Glomerular visceral epithelial cell (primary cell): ENCODE results near the gene VPS36.
"Not testable (repeated sequence)": the region's sequence is repeated elsewhere in the genome, so short reads cannot be mapped to it uniquely, and the experiment has no call there.

Source experiments
- DNase-seq: peaks from one replicate; pipeline ENCODE4 v3.0.0-alpha.2; 2016; ENCODE audit errors: extremely low spot score

The VPS36 gene

GRCh38 chr13:52450012-52450792, at the start of gene VPS36:
Gene VPS36, minus strand, starts transcription at chr13:52450634. Its CDS starts 40 bp downstream, at chr13:52450594.
- DNase-seq, result peak; percentile 96

- not testable (repeated sequence) for DNase-seq
These were observed 47.5 kb upstream of the VPS36 start for GRCh38 chr13:52497979-52498378.

- DNase-seq, result not testable (repeated sequence)
These were observed 43.8 kb upstream of the VPS36 start for GRCh38 chr13:52494241-52494640.

- not testable (repeated sequence) for DNase-seq
These were observed 40.6 kb upstream of the VPS36 start for GRCh38 chr13:52491015-52491414.

DNA sequence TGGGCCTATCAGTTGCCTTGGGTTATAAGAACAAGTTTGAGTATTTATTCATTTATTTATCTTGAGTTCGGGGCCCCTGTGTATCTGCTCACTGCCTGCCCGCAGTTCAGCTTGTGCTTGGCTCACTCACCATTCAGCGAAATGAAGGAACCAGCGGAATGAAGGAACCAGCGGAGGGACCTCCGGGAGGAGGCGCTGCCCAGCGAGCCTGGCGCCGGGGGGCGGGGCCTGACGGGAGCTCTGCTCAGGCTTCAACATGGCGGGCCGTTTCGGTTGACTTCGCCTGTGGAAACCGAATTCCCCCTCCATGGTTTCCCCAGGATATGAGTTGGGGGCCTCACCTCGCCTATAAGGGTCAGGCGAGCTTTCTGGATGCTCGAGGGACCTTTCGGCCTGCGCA, 38.3 kb upstream of the VPS36 start:
- DNase-seq, result not testable (repeated sequence)

DNA sequence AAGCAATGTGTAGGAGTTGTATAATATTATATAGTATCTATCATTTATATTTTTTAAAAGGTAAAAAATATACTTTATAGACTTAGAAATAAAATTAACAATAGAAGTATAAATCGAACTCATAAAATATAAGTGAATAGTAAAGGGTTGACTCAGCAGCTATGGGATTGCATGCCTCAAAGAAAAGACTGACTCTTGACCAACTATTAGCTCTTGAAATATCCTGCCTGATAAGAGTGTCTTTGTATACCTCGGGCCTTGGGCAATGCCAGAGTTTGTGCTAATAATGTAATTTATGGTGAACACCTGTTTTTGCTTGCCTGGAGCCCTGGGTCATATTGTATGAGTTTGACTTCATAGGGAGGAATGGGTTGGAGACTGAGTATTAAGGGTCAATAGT, 36.6 kb upstream of the VPS36 start:
- DNase-seq, result not testable (repeated sequence)

DNA sequence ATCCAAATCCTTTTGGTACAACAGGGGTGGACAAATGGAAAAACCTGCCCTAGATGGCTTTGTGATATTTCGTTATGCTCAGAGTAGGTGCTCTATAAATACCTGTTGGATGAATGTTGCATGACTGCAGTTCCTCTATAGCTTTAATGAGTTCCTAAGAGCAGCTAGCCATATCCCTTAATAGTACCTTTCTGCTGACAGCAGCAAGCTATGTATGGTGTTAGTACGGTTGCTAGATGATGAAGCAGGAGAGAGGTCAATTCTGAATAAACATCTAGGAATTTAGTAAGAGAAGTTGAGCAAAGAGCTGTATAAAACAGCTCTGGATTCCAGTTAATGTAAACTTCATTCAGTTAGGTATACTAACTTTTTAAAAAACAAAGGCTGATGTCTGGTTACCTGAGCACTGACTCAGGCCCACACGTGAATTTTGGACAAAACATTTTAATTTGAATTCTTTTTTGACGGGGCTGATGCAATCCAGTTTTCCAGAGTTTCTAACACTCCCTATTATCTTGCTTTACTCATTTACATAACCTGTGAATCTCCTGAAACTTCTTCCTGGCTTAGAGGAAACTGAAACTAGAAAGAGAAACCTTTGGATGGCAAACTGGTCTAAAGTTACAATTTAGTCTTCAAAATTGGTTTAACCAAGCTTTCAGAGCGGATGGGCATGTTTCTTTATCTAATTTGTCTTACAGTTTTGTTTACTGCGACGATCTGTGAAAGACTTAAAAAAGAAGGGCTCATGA, 30.4 kb upstream of the VPS36 start:
- DNase-seq, result not testable (repeated sequence)

DNA sequence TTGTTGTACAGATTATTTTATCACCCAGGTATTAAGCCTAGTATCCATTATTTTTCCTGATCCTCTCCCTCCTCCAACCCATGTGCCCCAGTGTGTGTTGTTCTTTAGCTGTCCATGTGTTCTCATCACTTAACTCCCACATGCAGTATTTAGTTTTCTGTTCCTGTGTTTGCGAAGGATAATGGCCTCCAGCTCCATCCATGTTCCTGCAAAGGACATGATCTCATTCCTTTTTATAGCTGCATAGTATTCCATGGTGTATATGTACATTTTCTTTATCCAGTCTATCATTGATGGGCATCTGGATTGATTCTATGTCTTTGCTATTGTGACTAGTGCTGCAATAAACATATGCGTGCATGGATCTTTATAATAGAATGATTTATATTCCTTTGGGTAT, 18.1 kb upstream of the VPS36 start:
- not testable (repeated sequence) for DNase-seq

DNA sequence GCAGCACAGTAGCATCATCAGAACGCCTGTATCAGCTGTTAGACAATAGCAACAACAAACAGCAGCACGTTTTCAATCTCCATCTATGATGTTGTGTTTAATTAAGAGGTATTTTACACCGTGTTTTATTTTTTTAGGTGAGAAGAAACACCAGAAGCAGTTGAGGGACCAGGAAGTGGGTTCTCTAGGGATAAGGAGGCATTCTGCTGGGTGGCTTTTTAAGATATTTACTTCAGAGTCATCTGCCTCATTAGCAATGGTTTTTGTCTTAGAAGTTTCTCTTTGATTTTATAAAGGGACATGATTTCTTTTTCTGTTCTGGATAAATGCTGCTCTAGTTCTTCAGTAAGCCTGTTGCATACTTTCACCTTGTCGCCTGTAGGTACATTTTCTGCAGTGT, 13.1 kb upstream of the VPS36 start:
- DNase-seq, result no peak

GRCh38 chr13:52461265-52461664, 10.8 kb upstream of the VPS36 start:
- no peak for DNase-seq

- DNase-seq, result peak; percentile 48
These were observed 9.2 kb upstream of the VPS36 start for GRCh38 chr13:52459668-52460067.

DNA sequence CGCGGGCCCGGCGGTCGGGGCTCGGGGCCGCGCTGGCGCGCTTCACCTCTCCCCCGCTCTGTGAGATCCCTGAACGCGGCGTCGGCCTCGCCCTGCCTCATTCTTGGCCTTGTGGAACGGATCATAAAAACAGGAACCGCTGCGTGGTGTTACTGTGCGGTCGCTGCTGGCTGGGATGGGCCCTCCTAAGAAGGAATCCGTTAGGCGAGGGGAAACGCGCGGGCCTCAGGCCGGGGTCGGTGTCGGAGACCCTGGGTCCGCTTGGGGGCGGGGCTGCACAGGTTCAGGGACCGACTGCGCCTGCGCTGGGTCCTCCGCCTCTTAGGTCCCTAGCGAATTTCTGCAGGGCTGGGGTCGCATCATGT, 5.2 kb upstream of the VPS36 start:
- DNase-seq, result peak; percentile 73

DNA sequence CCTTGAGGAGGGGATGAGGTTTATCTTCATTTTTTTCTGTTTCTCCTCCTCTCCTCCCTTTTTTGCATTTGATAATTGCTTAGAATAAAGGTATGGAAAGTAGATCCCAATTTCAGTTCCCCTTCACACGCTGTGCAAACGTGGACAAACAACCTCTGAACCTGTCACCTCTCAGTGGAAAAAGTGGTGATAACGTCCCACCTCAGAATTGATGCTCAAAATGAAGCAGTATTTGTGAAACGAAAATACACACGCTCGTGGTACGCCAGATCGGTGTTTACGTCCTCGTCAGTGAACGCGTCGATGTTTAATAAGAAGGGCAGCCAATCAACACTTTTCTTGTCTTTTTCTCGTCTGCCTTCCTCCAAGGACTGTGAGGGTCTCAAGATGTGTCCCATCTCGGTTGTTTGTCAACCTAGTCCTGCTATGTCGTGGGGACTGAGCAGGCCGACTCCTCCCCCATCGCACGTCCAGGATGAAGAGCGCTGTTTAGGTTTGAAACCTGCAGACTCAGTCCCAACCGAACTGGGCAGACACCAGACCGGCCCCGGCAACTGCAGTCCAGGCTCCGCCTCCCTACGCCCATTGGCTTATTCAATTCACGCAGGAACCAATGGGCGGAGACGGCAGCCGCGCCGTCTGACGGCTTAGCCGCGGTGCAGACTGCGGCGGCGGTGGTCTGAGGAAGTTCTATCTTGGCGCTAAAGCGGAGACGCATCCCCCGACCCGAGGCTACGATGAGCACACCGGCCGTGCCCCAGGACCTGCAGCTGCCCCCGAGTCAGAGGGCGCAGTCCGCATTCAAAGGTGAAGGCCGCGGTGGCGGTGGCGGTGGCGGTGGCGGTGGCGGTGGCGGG, 4.6 kb upstream of the VPS36 start, which contains the start of gene CKAP2:
TSS of gene CKAP2 (plus strand) at position 659 of the 857 bp plus-strand sequence. CDS start at position 738, 79 bp downstream.
- DNase-seq, result peak; percentile 94

- DNase-seq, result peak; percentile 29
These were observed 4.0 kb upstream of the VPS36 start for GRCh38 chr13:52454459-52454819.

GRCh38 chr13:52452470-52452869, 2.0 kb upstream of the VPS36 start:
- no peak for DNase-seq

DNA sequence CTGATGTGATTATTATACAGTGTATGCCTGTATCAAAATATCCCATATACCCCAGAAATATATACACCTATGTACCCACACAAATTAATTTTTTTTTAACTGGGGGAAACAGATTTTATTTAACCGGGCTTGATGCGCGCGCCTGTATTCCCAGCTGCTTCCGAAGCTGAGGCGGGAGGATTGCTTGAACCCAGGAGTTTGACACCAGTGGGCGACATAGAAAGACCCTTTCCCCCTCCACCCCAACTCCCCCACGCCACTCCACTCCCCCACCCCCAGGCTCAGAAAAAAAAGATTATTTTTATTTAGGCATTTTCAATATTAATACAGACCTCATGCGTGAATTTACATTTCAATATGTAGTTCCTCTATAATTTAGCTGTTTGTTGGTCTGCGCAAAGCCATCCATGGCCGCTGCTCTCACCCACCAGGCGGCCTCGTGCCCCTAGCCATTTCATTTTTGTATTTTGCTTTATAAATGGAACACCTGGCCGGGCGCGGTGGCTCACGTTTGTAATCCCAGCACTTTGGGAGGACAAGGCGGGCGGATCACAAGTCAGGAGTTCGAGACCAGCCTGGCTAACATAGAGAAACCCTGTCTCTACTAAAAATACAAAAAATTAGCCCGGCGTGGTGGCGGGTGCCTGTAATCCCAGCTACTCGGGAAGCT, 836 bp upstream of the VPS36 start:
- no peak for DNase-seq

DNA sequence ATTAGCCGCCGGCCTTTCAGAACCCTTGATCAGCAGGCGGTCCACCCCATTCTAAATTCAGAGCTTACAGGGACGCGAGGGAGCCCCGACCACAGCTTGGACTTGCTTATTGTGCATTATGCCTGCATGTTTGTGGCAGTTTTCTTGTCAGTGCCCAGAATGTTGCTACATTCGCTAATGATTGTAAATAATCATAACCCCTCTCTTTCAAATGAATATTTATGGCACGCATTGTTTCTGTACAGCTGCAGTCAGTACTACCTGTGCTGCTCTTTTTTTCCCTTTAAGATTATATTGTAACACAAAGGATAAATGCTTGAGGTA, 321 bp upstream of the VPS36 start:
- no peak for DNase-seq

- peak; percentile 10 for DNase-seq
These were observed 963 bp downstream of the VPS36 start for GRCh38 chr13:52449331-52450011.

- DNase-seq, result no peak
These were observed 2.5 kb downstream of the VPS36 start for GRCh38 chr13:52447815-52448552.

GRCh38 chr13:52447354-52447753, 3.1 kb downstream of the VPS36 start:
- DNase-seq, result no peak
